GM06990 (cell line): Measurements from ENCODE around the gene FAM3B.

Experiments used
- DNase-seq: peaks from one replicate; pipeline ENCODE4 v3.0.0-alpha.2; 2011; ENCODE audit not compliant: insufficient read length; ENCODE audit errors: extremely low read depth
- H3K27me3 ChIP-seq: replicated peaks from 2 replicates; pipeline ENCODE4 v1.6.0; 2011; ENCODE audit warnings: low read length; ENCODE audit not compliant: control insufficient read depth, insufficient read depth
- H3K36me3 ChIP-seq: 2 replicates; pipeline ENCODE4 v1.5.1; 2011; ENCODE audit warnings: low read length; ENCODE audit not compliant: control insufficient read depth, insufficient read depth
- H3K4me3 ChIP-seq: replicated peaks from 2 replicates; pipeline ENCODE4 v1.5.1; 2011; ENCODE audit warnings: low read depth, mild to moderate bottlenecking, control low read depth, low read length
- TF ChIP-seq, protein P1 (sequence below): IDR thresholded peaks from 2 replicates; pipeline ENCODE4 v1.5.1; 2011; ENCODE audit warnings: low read length, control low read depth, mild to moderate bottlenecking, inconsistent platforms; ENCODE audit not compliant: insufficient read depth, poor library complexity, severe bottlenecking

Gene FAM3B

DNA sequence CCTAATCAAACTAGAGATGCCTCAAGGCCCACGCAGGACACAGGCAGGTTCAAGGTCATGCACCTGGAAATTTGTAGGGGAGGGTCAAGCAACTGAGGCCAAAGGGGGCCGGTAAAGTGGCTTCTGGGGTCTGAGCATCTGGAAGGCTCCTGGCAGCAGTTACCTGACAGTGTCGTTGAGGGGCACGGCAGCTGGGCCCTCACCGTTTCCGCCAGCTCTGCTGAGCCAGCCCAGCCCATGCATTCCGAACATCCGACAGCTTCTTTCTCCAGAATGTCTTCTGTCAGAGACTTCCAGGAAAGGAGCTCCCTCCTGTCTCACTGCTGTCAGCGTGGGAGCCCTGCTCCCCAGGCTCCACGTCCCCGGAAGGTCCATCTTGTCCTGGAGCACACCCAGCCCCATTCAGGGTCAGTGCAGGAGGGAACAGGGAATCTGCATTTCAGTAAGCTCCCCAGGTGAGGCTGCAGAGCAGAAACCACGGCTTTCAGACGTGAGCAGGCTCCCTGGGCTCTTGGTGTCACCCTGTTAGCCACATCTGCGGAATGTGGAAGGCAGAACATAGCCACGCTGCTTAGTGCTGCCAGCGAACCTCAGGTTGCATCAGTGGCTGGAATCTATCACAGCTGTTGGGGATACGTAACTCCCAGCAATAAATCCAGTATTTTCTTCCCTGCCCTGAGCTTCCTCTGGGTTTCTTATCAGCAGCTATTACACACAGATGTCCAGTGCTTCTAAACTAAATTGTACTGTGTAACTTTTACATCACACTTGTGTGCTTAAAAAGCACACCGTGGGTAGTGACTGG is 36.3 kb upstream of the FAM3B start:
- H3K36me3 ChIP-seq, result no peaks in the 10 kb centered on the region
- H3K27me3 ChIP-seq, result peaks cover 2% of the 10 kb centered on the region
- DNase-seq, result no peak
- TF ChIP-seq, protein P1, sequence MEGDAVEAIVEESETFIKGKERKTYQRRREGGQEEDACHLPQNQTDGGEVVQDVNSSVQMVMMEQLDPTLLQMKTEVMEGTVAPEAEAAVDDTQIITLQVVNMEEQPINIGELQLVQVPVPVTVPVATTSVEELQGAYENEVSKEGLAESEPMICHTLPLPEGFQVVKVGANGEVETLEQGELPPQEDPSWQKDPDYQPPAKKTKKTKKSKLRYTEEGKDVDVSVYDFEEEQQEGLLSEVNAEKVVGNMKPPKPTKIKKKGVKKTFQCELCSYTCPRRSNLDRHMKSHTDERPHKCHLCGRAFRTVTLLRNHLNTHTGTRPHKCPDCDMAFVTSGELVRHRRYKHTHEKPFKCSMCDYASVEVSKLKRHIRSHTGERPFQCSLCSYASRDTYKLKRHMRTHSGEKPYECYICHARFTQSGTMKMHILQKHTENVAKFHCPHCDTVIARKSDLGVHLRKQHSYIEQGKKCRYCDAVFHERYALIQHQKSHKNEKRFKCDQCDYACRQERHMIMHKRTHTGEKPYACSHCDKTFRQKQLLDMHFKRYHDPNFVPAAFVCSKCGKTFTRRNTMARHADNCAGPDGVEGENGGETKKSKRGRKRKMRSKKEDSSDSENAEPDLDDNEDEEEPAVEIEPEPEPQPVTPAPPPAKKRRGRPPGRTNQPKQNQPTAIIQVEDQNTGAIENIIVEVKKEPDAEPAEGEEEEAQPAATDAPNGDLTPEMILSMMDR, result no peak
- no peak overlapping the region for H3K4me3 ChIP-seq

DNA sequence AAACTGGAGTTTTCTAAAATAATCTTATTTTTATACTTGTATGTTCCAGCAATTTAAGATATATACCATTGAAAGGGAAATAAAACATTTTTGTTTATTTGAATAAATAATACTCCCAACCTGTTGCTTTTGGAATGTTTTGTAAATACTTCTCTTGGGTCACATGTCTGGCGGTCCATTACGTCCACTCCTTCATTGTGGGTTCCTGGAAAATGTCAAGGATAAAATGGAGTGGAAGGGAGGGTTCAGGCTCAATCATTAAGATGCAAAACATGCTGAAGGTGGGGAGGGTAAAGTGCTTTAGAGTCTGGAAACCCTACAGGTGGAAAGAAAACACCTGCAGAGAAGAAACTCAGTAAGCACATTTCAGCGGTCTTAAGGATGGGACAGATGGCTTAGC is 34.2 kb upstream of the FAM3B start:
- no peaks in the 10 kb centered on the region for H3K36me3 ChIP-seq
- TF ChIP-seq, protein P1, result no peak
- no peak for DNase-seq
- H3K27me3 ChIP-seq, result peaks cover 2% of the 10 kb centered on the region
- no peak overlapping the region for H3K4me3 ChIP-seq

DNA sequence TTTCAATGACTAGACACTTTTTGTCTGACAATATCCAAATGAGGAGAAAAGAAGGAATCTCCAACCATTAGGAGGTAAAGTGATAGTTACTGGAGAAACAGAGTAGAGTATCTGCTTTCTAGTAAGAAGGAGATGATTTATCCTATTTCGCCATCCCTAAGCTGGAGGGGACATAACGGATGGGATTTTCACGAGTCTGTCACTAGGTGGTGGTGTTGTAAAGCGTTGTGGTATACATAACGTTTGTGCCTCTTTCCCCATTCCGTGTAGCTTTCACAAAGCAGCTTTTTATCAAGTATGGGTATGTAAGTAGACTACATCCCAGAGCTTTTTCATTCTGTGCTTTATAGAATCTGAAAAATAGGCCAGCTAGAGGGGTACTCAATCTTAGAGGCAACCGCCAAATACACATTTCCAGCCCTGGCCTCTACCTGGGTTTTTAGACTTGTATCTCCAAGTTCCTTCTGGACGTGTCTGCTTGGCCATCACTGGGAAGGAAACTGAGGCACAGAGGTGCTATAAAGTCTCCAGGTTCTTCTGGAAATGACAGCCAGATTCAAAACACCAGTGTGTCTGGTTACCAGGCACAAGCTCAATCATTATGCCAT is 33.3 kb upstream of the FAM3B start:
- peaks cover 2% of the 10 kb centered on the region for H3K27me3 ChIP-seq
- peak; percentile 12 for DNase-seq
- no peak overlapping the region for H3K4me3 ChIP-seq
- H3K36me3 ChIP-seq, result no peaks in the 10 kb centered on the region
- TF ChIP-seq, protein P1, result peak; percentile 71

DNA sequence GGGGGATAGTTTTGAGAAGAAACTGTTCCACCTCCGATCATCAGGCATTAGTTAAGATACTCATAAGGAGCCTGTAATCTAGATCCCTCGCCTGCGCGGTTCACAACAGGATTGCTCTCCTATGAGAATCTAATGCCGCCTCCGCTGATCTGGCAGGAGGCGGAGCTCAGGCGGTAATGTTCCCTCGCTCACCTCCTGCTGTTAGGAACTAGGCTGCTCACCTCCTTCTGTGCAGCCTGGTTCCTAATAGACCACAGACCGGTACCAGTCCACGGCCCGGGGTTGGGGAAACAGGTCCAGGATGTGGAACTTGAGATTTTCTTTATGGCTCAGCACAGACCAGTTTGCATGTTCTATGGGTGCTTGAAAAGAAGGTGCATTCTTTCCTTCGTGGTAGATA is 27.2 kb upstream of the FAM3B start:
- no peak for DNase-seq
- Histone ChIP-seq H3K27me3 (no peaks in the 10 kb centered on the region), H3K4me3 (no peak overlapping the region), H3K36me3 (no peaks in the 10 kb centered on the region)
- TF ChIP-seq, protein P1, result no peak

DNA sequence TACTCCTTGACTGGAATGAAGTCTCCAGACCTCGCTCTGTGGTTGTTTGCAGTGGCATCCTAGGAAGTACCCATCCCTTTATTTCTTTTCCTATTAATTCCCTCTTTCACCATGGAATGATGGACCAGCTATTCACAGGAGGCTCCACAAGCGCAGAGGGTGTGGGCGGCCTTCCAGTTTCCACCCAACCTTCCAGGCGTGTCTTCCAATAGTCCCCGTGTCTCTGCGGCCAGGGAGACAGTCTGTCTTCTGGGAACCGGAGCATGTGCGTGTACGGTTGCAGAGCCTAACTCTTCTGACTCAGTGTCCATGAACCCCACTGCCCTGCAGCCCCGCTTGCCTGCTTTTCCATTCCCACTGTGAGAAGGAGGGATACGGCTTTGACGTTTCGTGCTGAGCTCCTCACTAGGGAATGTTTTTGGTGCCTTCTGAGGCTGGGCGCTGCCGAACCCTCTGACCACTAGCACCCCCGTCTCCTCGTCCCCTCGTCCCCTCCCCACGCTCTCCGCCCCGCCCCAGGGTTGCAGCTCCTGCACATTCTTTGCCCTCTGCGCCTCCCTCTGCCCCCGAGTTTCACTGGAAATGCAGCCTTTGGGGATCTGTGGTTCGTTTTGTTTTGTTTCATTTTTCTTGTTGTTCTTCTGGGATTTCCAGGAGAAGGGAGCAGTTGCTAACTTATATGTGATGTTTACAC is 26.3 kb upstream of the FAM3B start:
- TF ChIP-seq, protein P1, result no peak
- DNase-seq, result no peak
- H3K27me3 ChIP-seq, result no peaks in the 10 kb centered on the region
- no peak overlapping the region for H3K4me3 ChIP-seq
- H3K36me3 ChIP-seq, result no peaks in the 10 kb centered on the region
